Parathyroid adenoma (tissue), 2 donors: ENCODE data around the gene MPC2.
A peak's percentile ranks its signal among the peaks of the same experiment; 100 is the strongest.

Experiments
- H2AFZ ChIP-seq: fragments of 300-600 bp; sonication (generic); one replicate; pipeline ENCODE4 v1.7.0; 2017; ENCODE audit warnings: antibody characterized with exemption, mild to moderate bottlenecking
- H3K27ac ChIP-seq: fragments of 300-600 bp; sonication (generic); one replicate; pipeline ENCODE4 v1.7.0; 2017
- H3K27me3 ChIP-seq: fragments of 300-600 bp; sonication (generic); one replicate; pipeline ENCODE4 v1.7.0; 2017; ENCODE audit warnings: low read length; ENCODE audit not compliant: control insufficient read depth, insufficient read depth
- H3K36me3 ChIP-seq: fragments of 300-600 bp; sonication (generic); one replicate; pipeline ENCODE4 v1.7.0; 2017; ENCODE audit warnings: low read length; ENCODE audit not compliant: control insufficient read depth, insufficient read depth
- H3K4me1 ChIP-seq: fragments of 300-600 bp; sonication (generic); one replicate; pipeline ENCODE4 v1.7.0; 2017; ENCODE audit warnings: control low read depth
- H3K4me2 ChIP-seq: fragments of 300-600 bp; sonication (generic); one replicate; pipeline ENCODE4 v1.7.0; 2017; ENCODE audit warnings: low read length
- H3K4me3 ChIP-seq: fragments of 300-600 bp; sonication (generic); one replicate; pipeline ENCODE4 v1.7.0; 2017; ENCODE audit warnings: low read depth, low read length
- H3K79me2 ChIP-seq: fragments of 300-600 bp; sonication (generic); one replicate; pipeline ENCODE4 v1.7.0; 2017; ENCODE audit warnings: control low read depth
- H3K9ac ChIP-seq: fragments of 300-600 bp; sonication (generic); one replicate; pipeline ENCODE4 v1.7.0; 2017; ENCODE audit warnings: mild to moderate bottlenecking
- H3K9me3 ChIP-seq: fragments of 300-600 bp; sonication (generic); one replicate; pipeline ENCODE4 v1.7.0; 2017; ENCODE audit warnings: low read length; ENCODE audit not compliant: control insufficient read depth
- CTCF ChIP-seq: fragments of 300-600 bp; sonication (generic); IDR thresholded peaks from one replicate; pipeline ENCODE4 v1.7.0; 2017; ENCODE audit warnings: antibody characterized with exemption, mild to moderate bottlenecking
- donor health status: primary hyperparathyroidism.

Gene MPC2

DNA sequence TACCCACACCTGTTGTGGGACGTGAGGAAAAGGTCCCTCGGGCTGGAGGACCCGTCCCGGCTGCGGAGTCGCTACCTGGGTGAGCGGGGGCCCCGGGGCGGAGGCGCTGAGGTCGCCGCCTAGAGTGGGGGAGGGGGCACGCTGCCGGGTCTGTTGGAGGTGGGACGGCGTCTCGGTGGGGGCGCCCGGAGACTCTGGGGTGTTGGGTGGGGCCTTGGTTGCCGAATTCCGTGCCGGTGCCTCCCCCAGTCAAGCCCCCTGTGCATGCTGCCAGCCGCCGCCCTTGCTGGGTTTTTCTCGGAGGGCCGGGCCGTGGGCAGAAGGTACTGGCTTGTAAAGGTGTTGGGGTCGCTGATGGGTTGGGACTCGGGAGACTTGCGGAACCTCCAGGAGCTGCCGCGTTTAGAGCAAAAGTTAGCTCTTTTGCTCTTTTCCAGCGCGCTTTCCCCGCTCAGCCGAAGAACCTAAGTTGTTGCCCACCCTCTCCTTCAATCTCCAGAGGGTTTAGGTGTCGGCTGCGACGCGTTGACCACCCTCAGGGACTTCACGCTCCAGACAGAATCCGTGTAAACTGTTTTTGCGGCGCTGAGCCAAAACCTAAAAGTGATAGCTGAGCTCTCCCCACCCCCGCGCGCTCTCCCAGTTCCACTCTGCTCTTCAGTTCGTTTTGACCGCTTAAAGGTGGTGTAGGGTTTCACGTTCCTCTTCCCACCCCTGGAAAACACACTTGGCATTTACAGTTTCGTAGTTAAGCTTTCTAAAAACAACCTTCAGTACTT lies at the start of gene MPC2:
MPC2 (minus strand) TSS at position 143 of the 779 bp plus-strand sequence. CDS start 1,231 bp downstream, outside the sequence.
- H3K36me3 ChIP-seq: no peaks in the 10 kb centered on the region
- peak within 1 kb of the TSS; percentile 91 for H2AFZ ChIP-seq
- peak within 1 kb of the TSS; percentile 76 for H3K9ac ChIP-seq
- H3K9me3 ChIP-seq: no peaks in the 10 kb centered on the region
- TF ChIP-seq CTCF: no peak
- H3K79me2 ChIP-seq: peaks cover 9% of the 10 kb centered on the region
- H3K4me2 ChIP-seq: peak within 1 kb of the TSS; percentile 87
- H3K4me3 ChIP-seq: peak within 1 kb of the TSS; percentile 80
- peak within 1 kb of the TSS; percentile 99 for H3K27ac ChIP-seq
- no peaks in the 10 kb centered on the region for H3K4me1 ChIP-seq
- H3K27me3 ChIP-seq: no peaks in the 10 kb centered on the region

GRCh38 chr1:167984886-167985489 lies 48.1 kb upstream of the MPC2 start:
- Histone ChIP-seq H3K9me3 (no peaks in the 10 kb centered on the region), H3K27ac (no peak overlapping the region), H3K79me2 (peaks cover 4% of the 10 kb centered on the region), H3K9ac (no peak overlapping the region), H3K4me3 (no peak overlapping the region), H3K4me1 (no peaks in the 10 kb centered on the region), H3K4me2 (no peak overlapping the region), H2AFZ (no peak overlapping the region), H3K36me3 (no peaks in the 10 kb centered on the region), H3K27me3 (no peaks in the 10 kb centered on the region)
- no peak for TF ChIP-seq CTCF

DNA sequence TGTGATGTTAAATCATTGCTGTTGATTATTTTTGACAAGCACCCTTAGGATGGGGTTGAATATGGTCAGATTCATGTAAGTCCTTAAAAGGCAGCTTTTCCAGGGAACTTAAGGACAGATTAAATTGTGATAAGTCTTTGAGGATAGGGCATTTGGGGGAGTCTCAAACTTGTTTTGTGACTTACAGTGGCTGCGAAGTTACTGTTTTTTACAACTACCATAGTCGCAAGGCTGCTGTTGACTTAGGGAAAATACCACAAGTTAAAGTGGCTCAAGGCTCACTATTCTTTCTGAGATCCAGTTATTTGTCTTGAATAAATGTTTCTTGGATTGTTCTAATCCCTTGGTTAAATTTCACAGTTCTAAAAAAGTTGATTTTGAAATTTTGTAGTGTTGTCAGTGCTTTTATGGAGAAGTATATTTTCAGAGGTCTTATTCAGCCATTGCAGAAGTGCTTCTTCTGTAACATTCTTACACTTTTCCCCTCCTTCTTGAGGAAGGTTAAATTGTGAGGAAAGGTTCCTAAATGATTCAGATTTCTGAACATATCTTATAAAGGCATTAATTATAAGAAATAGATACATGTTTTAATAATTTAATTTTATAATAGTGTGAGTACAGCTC lies 47.0 kb upstream of the MPC2 start:
- Histone ChIP-seq H3K4me1 (no peaks in the 10 kb centered on the region), H3K4me2 (no peak overlapping the region), H2AFZ (no peak overlapping the region), H3K79me2 (peaks cover 4% of the 10 kb centered on the region), H3K4me3 (no peak overlapping the region), H3K36me3 (no peaks in the 10 kb centered on the region), H3K27me3 (no peaks in the 10 kb centered on the region), H3K9ac (no peak overlapping the region), H3K9me3 (no peaks in the 10 kb centered on the region), H3K27ac (no peak overlapping the region)
- no peak for TF ChIP-seq CTCF

DNA sequence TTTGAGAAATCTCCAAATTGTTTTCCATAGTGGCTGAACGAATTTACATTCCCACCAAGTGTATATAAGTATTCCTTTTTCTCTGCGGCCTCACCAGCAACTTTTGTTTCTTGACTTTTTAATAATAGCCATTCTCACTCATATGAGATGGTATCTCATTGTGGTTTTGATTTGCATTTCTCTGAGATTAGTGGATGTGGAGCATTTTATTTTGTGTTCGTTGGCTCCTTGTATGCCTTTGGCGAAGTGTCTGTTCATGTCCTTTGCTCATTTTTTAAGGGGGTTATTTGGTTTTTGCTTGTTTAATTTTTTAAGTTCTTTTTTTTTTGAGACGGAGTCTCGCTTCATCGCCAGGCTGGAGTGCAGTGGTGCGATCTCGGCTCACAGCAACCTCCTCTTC lies 45.1 kb upstream of the MPC2 start:
- H3K4me1 ChIP-seq: no peaks in the 10 kb centered on the region
- H3K4me3 ChIP-seq: no peak overlapping the region
- H3K79me2 ChIP-seq: peaks cover 4% of the 10 kb centered on the region
- no peaks in the 10 kb centered on the region for H3K27me3 ChIP-seq
- H2AFZ ChIP-seq: no peak overlapping the region
- TF ChIP-seq CTCF: no peak
- H3K9me3 ChIP-seq: no peaks in the 10 kb centered on the region
- no peaks in the 10 kb centered on the region for H3K36me3 ChIP-seq
- H3K9ac ChIP-seq: no peak overlapping the region
- no peak overlapping the region for H3K4me2 ChIP-seq
- H3K27ac ChIP-seq: no peak overlapping the region
